ENCODE measurements around the gene UPK3BL2.
"Not testable (repeated sequence)": the region's sequence is repeated elsewhere in the genome, so short reads cannot be mapped to it uniquely, and the experiment has no call there.

DNA sequence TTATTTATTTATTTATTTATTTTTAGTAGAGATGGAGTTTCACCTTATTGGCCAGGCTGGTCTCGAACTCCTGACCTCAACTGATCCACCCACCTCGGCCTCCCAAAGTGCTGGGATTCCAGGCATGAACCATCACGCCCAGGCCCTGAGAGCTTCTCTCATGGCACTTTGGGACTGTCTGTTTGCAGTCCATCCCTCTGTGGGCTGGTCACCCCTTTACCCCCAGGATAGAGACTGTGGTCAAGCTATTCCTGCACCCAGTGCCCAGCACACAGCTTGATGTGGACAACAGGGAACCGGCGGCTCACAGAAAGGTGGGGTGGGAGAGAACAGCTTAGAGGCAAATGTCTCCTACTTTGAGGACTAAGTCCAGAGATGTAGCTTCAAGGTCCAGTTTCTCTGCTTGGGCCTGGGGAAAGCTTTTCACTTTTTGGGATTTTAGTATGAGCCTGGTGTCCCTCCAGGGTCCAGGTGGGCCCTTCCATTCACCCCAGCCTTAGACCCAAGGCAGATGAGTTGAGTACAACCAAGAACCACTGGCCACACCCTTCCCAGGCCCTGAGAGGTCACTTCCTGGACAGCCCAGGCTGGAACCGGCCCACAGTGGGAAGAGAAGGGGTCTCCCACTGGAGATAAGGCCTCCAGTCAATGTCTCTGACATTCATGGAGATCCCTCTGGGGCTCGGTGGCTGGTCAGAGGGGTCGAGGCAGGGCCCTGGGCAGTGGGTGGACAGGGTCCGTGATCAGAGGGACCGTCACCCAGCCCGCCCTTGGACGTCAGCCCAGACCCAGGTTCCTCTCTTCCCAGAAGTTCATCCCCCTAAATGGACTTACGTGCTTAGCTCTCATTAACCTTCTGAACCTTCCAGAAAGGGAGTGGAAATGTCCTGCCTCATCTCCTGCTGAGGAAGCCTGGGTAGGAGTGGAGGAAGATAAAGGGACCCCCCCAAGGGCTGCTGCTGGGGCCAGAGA is 15.4 kb downstream of the UPK3BL2 start:
- TF ChIP-seq, protein P1, sequence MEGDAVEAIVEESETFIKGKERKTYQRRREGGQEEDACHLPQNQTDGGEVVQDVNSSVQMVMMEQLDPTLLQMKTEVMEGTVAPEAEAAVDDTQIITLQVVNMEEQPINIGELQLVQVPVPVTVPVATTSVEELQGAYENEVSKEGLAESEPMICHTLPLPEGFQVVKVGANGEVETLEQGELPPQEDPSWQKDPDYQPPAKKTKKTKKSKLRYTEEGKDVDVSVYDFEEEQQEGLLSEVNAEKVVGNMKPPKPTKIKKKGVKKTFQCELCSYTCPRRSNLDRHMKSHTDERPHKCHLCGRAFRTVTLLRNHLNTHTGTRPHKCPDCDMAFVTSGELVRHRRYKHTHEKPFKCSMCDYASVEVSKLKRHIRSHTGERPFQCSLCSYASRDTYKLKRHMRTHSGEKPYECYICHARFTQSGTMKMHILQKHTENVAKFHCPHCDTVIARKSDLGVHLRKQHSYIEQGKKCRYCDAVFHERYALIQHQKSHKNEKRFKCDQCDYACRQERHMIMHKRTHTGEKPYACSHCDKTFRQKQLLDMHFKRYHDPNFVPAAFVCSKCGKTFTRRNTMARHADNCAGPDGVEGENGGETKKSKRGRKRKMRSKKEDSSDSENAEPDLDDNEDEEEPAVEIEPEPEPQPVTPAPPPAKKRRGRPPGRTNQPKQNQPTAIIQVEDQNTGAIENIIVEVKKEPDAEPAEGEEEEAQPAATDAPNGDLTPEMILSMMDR (conservative IDR thresholded peaks at IDR 0.05; ENCODE audit: low read depth, low read length): not testable (repeated sequence)
- not testable (repeated sequence) for TF ChIP-seq EZH2 (IDR thresholded peaks at IDR 0.05; ENCODE audit: low read length, unreplicated experiment); EZH2phosphoT487 (IDR thresholded peaks at IDR 0.05; ENCODE audit: borderline replicate concordance, low read length)
